T follicular helper cell (primary cell): Measurements from ENCODE around the gene GFAP.
"Not testable (repeated sequence)": the region's sequence is repeated elsewhere in the genome, so short reads cannot be mapped to it uniquely, and the experiment has no call there.

ENCODE experiments used
- DNase-seq: peaks from one replicate; pipeline ENCODE4 v3.0.0-alpha.2; 2020; ENCODE audit warnings: low read depth
- total RNA-seq, 2 experiments: gene quantifications; one replicate each; lab custom pipeline; 2026; lab: John Stamatoyannopoulos, UW

Gene GFAP
- total RNA-seq = 0 reads per million in 2 experiments

DNA sequence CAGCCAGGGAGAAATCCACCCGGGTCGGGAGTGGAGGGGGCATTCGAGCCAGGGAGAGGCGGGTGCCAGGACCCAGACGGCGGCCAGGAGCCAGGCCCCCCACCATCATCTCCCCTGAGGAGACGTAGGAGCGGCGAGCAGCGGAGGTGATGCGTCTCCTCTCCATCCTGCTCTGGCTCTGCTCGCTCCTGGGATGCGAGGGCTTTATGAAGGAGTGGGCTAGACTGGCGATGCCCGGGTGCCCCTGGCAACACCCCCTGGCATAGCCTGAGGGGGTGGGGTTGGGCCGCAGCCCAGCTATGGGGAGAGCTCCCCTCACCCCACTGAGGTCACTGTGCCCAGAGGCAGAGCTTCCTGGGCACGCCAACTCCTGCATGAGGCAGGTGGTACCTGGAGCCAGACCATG is at the start of gene GFAP:
GFAP (minus strand) TSS at position 180 of the 406 bp plus-strand sequence; CDS start at position 166, 14 bp downstream.
- DNase-seq = no peak

DNA sequence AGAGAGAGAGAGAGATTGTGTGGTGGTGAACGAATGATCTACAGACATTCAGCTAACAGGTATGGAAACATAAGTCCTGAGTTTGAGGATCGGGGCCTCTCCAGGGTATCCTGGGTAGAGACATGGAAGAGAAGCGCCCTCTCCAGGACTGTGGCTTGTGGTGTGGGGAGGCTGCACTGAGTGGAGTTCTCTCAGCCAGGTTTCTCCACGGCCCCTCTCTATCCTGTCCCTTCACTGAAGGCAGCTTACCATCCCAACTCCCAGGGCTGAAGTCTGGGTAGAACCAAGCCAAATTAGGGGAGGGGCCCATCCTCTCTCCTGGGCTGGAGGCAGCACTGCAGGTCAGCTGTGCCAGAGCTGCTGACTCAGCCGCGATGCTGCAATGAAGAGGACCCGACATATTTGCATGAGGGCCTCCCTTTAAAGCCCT is 46.6 kb upstream of the GFAP start:
- no peak for DNase-seq

DNA sequence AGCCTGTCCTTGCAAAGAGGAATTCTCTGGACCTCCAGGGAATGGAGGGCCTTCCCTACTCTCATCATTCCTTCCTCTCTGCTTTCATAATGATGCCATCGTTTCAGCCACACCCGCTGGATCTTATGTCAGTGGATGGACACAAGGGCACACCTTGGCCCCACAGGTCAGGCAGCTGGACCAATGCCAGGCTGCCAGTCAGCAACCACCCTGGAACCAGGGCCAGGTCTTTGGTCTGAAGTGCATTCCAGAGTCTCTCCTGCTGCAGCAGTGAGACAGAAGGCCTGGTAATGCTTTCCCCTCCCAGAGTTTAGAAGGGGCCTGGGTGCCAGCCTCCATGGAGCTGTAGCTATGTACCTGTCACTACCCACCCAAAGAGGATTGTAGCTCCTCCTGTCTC is 45.4 kb upstream of the GFAP start:
- DNase-seq = no peak

DNA sequence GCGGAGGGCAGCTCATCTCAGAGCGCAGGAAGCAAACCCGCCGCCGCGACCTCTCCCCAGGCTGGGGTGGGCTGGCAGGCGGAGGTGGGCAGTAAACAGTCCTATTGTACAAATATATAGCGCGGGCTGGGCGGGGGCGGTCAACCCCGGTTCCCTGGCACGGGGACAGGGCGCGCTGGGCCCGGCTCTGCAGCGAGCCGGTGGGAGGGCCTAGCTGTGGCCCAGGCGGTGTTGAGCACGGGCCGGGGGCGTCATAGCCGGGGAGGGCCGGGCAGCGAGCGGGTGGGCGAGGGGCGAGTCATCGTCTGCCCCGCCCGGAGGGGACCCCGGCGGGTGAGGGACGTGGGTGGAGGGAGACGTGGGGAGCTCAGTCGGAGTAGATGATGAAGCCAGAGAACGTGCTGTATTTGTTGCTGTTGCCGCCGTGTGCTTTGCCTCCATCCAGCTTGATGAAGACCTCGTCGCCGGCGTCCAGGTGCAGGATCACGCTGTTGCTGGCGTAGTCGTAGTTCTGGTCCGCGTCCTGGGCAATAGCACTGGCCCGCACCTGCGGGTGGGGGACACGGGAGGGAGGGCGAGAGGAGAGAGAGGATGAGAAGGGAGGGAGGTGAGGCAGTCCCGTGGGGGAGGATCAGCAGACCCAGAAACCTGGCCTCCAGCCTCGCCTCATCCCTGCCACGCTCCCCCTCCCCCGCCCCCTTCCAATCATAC is 44.7 kb upstream of the GFAP start:
- DNase-seq = no peak

DNA sequence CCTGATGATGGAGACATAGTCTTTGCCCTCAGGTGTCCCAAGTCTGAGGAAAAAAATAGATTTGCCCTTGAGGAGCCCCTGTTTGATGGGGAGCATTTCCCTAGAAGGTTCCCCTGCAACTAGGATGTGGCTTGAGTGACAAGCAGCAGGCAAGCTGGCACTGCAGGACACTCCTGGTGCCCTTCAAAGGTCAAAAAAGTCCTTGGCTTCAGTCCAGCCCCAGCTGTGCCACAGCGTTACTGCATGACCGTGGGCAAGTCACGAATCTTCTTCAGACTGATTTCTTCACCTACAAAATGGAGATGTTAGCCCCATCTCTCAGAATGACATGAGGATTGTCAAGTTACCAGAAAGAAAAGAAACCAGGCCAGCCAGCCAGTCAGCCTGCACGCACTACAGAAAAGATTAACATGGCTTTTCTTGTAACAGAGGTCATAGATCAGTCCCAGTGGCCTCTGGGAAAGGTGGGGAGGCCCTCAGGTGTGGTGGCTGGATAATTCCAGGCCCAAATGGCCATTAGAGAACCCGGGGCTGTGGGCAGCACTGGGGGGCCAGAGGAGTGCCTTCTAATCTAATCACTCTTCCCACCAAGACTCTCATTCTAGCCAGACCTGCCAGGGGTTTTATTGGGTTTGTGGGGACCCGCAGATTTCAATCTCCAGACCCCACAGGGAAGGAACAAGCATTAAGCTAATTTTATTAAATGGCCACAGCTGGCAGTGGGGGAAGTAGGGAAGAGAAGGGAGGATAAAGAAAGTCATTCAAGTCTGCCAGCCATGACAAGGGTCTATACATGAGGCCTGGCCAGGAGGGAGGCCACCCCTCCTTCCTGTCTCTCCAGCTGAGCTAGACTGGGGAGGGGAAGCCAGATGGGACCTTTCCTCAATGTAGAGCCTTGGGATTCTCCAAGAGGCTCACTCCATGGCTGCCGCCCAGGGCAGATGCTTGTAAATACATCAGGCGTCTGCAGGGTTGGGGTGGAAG is 42.0 kb upstream of the GFAP start:
- no peak for DNase-seq

DNA sequence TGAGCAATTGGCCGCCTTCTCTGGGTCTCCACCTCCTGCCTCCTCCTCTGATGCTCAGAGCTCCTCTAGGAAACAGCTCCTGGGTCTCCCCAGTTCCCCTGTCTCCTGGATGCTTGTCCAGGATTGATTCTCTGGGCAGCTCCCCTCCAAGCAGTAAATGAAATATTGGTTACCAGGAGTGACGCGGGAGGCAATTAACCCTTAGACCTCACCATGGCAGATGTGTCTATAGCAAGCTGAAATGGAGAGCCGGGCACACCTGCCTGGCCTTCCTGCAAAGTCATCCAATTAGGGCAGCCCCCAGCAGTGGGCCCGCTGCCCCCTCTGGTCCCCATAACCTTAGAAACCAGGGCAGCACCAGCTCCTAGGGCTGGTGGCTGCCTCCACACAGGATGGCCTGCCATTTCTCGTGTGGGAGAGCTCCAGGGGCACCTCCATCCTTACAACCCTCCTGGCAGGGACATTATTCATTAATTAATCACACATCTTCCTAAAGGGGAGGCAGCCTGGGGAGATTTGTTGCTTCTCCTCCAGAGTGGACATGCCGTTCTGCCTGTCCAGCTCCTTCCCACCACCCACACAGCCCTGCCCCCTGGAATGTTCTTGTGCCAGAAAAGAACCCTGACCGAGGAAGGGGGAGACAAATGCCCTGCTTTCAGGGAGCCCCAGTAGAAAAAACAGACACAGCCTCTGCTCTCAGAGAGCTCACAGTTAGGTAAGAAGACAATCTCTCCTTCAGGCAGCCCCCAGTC is 40.5 kb upstream of the GFAP start:
- DNase-seq = no peak

DNA sequence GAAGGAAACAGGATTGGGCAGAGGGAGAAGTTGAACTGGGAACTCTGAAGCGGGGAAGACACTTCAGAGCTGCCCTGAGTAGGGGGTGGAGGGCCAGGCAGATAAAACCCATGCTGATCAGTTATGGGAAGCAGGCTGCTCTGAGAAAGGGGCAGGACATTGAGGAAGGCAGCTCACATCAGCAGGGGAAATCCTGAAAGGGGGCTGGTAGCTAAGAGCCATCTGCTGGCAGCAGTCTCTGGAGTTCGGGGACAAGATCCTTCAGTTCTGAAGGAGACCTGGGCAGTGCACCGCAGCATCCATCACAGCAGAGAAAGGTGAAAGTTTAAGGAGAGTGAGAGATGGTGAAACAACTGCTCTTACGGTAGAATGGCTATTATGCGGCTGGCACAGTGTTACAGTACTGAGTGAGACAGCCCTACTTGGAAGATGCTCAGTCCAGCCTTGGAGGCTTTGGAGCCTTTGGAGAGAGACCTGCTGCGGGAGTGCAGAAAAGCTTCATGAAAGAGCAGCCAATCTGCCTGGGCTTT is 37.7 kb upstream of the GFAP start:
- DNase-seq = no peak

DNA sequence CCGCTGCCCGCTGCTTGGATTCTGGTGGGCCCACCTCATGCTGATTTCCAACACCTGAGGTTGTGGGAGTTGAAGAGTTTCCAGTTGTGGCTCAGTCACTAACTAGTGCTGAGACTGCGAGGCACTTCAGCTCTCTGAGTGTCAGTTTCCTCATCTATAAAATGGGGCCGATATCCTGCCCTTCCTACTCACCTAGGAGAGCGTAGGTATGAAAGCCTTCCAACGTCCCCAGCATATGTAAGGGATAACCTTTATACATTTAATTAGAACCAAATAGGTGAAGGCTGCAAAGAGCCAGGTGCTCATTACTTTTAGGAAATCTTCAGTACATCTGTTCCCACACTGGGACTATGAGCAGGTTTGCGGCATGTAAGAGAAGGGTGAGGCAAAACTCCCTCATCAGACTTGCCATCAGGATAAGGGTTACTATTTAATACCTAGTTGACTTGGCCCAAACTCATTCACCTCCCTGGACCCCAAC is 33.1 kb upstream of the GFAP start:
- no peak for DNase-seq

DNA sequence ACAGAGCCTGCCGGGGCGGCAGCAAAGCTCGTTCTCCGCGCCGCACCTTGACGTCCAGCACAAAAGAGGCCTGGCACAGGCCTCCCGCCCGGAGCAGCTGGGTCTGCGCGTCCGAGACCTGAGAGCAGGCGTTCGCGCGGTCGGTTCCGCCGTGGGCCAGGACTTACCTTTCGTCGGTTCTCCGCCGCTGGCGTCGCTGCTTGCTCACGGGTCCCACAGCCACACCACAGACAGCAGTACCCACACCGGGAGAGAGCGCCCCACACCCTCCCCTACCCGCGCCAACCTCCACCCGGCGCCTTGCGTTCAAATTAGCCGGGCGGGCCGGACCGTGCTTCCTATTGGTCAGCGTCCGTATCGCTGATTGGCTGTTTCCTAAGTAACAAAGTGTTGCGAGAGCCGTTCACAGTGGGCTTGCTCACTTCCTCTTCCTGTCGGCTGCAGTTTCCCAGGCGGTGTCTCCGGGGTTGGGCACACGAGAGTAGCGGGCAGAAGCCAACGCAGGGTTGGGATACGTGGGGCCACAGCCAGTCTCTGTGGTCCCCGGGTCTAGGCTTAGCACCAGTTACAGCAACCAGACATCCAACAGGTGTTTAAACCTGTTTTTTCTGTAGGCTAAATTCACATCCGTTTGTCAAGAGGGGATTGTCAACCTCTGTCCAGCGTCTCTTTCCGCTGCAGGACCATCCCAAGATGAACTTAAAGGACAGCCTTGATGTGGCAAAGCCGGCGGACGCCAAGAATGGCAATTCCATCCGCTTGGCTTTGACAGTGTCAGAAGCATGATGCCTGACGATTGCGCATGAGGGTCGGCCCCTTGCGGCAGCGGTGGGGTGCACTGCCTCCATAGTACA is 32.4 kb upstream of the GFAP start, which contains the start of gene KIF18B:
KIF18B (minus strand) TSS at position 313 of the 854 bp plus-strand sequence. CDS start 11,429 bp downstream, outside the sequence.
- DNase-seq = peak; percentile 78

DNA sequence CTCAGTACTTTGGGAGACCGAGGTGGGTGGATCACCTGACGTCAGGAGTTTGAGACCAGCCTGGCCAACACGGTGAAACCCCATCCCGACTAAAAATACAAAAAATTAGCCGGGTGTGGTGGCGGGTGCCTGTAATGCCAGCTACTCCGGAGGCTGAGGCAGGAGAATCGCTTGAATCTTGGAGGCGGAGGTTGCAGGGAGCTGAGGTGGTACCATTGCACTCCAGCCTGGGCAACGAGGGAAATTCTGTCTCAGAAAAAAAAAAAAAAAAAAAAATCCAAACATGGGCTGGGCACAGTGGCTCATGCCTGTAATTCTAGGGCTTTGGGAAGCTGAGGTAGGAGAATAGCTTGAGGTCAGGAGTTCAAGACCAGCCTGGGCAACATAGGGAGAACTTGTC is 30.4 kb upstream of the GFAP start:
- not testable (repeated sequence) for DNase-seq

DNA sequence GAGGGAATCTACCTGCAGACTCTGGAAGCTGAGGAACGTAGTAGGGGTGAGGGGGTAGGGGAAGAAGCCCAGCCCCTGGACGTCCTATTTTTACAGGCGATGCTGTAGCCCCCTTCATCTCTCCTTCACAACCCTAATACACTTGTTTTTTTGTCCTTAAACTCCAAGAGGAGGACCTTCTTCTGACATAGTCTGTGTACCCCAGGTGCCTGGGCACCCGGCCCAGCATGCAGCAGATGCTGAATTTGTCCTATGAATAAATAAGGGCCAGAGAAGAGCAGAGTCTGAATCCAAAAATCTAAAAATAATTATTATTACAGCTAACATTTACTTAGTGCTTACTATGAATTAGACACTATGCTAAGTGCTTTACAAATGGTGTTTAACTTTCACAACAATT is 27.2 kb upstream of the GFAP start:
- DNase-seq = no peak

DNA sequence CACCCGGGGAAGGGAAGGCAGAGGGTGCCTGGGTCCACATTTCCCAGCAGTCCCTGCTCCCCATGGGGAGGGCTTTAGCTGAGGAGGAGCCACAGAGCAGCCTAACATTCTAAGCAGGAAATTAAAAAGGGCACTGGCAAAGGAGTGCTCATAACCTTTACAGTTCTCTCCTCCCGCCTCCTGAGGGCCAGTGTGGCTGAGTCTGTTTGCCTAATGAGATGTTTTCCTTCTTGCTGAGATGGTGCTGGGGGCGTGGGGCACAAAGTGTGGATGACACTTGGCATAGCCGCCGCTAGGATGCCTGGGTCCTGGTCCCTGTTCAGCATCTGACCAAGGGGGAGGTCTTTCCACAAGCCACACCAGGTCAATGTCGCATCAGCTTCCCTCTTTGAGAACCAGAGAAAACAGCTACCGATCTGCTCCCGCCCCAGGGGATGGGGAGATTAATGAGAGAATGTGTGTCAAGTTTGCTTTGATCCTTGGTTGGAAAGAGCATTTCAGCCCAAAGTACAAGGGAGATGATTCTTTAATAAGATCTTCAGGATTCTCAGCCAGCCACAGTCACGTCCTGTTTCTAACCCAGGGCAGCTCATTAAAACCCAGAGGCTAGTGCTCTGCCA is 26.5 kb upstream of the GFAP start:
- DNase-seq = no peak

DNA sequence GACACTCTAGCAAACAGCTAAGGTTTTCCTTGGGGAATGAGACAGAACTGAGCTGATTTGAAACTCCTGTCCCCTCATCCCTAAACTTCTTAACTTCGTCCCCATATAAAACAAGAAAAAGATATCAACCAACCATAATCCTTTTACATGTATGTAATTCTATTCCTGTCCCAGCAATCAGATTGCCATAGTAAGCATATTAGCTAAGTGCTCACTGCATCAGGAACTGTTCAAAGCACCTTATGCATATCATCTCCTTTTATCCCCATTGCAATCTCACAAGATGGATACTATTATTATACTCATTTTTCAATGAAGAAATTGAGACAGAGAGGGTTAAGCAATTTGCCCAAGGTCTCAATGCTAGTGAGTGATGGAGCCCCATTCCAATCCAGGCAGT is 25.5 kb upstream of the GFAP start:
- no peak for DNase-seq

DNA sequence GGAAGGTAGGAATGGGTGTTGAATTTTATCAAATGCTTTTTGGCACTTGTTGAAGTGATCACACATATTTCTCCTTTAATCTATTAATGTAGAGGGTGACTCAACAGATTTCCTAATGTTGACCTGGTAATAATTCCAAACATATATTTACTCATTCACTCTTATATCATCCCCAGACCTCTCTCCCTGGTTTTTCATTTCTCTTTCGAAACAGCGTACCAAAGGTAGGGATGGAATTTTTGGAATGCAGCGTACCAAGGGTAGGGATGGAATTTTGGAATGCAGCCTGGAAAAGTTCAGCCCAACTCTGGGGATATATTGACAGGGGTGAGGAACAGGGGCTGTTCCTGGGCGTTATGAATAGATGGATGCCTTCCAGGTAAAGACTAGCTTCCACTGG is 25.0 kb upstream of the GFAP start:
- DNase-seq = no peak

DNA sequence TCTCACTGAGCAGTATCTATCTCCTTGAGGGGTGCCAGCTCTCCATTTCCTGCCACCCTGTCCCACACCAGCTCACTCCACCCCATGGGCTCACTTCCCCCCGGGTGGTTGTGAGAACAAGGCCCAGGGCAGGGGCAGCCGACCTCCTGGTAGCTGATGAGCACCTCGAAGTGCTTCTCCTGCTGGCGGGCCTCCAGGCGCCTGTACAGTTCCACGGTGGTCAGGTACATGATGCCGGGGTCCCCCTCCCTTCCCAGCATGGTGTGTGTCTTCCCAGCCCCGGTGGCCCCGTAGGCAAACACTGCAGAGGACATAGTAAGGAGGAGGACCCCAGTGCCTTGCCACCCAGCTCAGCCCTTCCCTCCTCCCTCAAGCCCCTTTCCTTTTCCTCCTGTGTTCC is 19.8 kb upstream of the GFAP start:
- DNase-seq = no peak

DNA sequence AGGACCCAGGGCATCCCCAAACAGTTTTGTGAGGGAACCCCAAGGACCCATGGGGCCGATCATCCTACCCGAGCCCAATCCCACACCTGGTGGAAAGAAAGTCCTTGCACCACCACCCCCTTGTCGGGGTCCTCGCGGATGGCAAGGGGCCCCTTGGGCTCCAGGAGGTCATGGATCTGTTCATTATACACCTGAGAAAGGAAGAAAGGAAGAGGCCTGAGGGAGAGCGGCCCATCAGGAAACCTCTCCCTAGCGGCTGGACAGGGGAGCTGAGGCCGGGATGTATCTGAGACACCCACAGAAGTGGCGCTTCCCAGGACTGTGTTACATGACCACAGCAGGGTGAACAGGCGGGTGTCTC is 19.4 kb upstream of the GFAP start:
- DNase-seq = no peak

DNA sequence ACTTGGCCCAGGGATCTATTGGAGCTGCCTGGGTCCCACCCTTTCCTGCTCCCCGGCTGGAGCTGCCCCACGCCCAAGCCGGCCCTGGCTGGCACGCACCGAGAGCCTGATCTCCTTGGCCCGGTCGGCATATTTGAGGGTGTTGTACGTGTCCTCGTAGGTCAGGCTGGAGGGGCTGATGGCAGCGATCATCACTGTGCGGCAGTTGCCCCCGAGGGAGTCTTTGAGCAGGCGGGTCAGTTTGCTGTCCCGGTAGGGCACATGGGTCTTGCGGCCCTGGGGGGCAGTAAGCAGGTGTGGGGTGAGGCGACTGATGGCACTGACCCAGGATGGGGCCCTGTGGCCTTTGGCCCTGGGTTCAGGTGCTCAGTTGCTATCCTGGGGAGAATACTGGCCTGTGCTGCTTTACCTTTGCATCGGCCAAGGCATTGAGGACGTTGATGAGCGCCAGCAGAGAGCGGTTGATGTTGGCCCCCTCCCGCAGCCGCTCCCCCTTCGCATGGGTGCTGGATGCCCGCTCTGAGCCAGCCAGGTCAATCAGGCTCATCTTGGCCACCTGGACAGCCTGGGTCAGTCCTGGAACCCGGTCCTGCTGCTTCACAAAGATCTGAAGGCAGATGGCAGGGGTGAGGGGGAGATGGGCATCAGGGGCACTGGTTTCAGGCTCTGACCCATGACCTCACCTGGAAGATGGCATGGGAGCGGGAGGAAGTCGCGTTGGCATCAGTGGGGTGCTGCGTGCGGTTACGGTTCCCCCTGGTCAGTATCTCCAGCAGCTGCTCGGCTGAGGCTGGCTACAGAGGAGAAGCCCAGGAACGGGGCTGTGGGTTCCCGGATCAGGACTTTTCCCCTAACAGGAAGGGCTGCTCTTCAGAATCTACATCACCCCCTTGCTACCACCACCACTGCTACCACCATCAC is 18.8 kb upstream of the GFAP start:
- DNase-seq = no peak

DNA sequence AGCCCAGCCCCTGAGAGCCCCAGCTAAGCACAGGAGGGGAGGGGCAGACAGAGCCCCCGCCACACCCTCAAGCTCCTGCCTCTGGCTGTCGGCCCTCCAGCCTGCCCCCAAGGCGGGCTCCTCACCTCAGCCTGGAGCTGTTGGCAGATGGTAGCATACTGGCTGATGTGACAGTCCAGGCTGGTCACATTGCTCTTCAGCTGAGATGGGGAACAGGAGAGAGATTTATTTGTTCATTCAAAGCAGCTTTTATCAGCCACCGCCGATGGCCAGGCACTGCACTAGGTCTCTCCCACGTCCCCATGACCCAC is 17.4 kb upstream of the GFAP start:
- DNase-seq = no peak

DNA sequence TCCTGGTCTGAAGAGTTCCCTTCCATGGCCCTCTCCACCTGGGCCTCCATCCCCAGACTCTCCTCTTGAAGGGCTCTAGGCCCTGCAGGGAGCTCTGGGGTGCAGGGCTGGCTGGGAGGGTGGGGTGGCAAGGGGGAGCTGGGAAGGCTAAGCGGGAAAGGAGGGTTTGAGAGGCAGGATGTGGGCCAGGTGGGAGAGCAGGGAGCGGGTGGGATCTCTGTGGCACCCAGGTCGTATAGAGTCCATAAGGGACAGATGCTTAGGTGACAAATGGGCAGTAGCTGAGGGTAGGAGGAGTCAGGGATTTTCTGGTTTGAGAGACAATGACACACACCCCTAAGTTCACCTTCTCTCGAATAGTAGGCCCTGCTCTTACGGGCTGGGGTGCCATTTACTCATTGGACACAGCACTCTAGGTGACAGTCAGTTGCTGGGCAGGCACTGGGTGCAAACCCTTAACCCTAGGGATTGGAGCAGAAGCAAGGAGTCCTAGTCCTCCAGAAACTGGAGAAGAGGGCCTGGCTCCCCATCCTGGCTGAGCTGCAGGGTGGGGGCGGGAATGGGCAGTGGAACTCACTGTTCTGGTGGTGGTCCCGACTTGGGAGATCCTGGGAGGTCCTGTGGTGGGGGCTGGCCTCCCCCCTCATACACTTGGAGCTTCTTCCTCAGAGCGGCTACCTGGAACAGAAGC is 16.9 kb upstream of the GFAP start:
- no peak for DNase-seq
